Lower leg skin (tissue), 4 donors: Measurements from ENCODE around the gene TBRG4. TPM values are rescaled to one million over a fixed set of nuclear protein-coding genes. Genes with fewer than 3 reads are reported as not detected.

Experiments
- DNase-seq, 2 donors: peaks; one replicate each; pipeline ENCODE4 v3.0.0-alpha.2; 2019; ENCODE audit warnings: low spot score in 2 of 2
- H3K4me3 ChIP-seq: fragments of 200-600 bp; sonication (generic); 2 replicates; pipeline ENCODE4 v1.5.1; 2017; ENCODE audit warnings: mild to moderate bottlenecking, low read depth; ENCODE audit not compliant: poor library complexity, severe bottlenecking
- CTCF ChIP-seq, 3 donors: fragments of 450-650 bp; IDR thresholded peaks; one replicate each; pipeline ENCODE4 v1.5.1; 2016; ENCODE audit warnings: antibody characterized with exemption in 3 of 3, mild to moderate bottlenecking in 3 of 3, moderate library complexity in 2 of 3
- POLR2A ChIP-seq, 2 donors: fragments of 450-650 bp; IDR thresholded peaks; one replicate each; pipeline ENCODE4 v1.6.1; 2016 to 2017; ENCODE audit warnings: antibody characterized with exemption in 2 of 2, mild to moderate bottlenecking in 1 of 2, moderate library complexity in 1 of 2
- WGBS, 2 donors: methylation state at CpG; one replicate each; pipeline ENCODE4 v1.1.5; 2018; 5-methylcytosine and 5-hydroxymethylcytosine counted together
- intact Hi-C: fragments of 100-400 bp; cut with DNase I; formaldehyde crosslinking; loops from one replicate; pipeline ENCODE4 v1.15.0; 2023; ENCODE audit warnings: low total_unique reads
- total RNA-seq, 4 donors: library from RNA; depleted of rRNA; stranded (reverse); fragments of >200 nt; gene quantifications; one replicate each; pipeline ENCODE4 v1.1.0, GENCODE V29; 2016

Gene TBRG4
- total RNA-seq, 4 donors from 2014 or later: 46.0 to 62.3 (median 58.1) TPM

- no peak overlapping the region for H3K4me3 ChIP-seq
- no peak for TF ChIP-seq CTCF (IDR thresholded peaks at IDR 0.05)
- TF ChIP-seq POLR2A (IDR thresholded peaks at IDR 0.05): no peak
- DNase-seq: no peak
- 95 to 98% methylated on average over 3 of the region's 3 CpGs for WGBS, 2 donors
- intact Hi-C loops: no loop called here
Observed at GRCh38 chr7:45060295-45060694, 51.2 kb downstream of the TBRG4 start.

- no peak overlapping the region for H3K4me3 ChIP-seq
- DNase-seq: peak in 1 of 2 donors; percentile 13
- WGBS, 2 donors: 93 to 96% methylated on average over 5 of the region's 5 CpGs
- intact Hi-C loops: no loop called here
- TF ChIP-seq CTCF (IDR thresholded peaks at IDR 0.05) (no peak), POLR2A (IDR thresholded peaks at IDR 0.05) (no peak)
Observed at GRCh38 chr7:45057878-45058277, 53.6 kb downstream of the TBRG4 start.

GRCh38 chr7:45055594-45056219, 55.8 kb downstream of the TBRG4 start:
- TF ChIP-seq CTCF (IDR thresholded peaks at IDR 0.05) (no peak), POLR2A (IDR thresholded peaks at IDR 0.05) (no peak)
- 93 to 94% methylated on average over 5 of the region's 5 CpGs for WGBS, 2 donors
- intact Hi-C loops: no loop called here

GRCh38 chr7:45055016-45055415, 56.5 kb downstream of the TBRG4 start:
- no peak overlapping the region for H3K4me3 ChIP-seq
- TF ChIP-seq POLR2A (IDR thresholded peaks at IDR 0.05) (no peak), CTCF (IDR thresholded peaks at IDR 0.05) (no peak)
- WGBS, 2 donors: 89 to 93% methylated on average over 5 of the region's 5 CpGs
- intact Hi-C loops: no loop called here
- DNase-seq: peak in 1 of 2 donors; percentile 7

More at GRCh38 chr7:45055594-45056219, 55.8 kb downstream of the TBRG4 start:
- H3K4me3 ChIP-seq: no peak overlapping the region
- DNase-seq: peak in 1 of 2 donors; percentile 53

- 68 to 71% methylated on average over 3 of the region's 3 CpGs for WGBS, 2 donors
- intact Hi-C loops: no loop called here
- no peak overlapping the region for H3K4me3 ChIP-seq
- peak in 1 of 2 donors; percentile 64 for DNase-seq
- TF ChIP-seq CTCF (IDR thresholded peaks at IDR 0.05): no peak
- no peak for TF ChIP-seq POLR2A (IDR thresholded peaks at IDR 0.05)
Observed at GRCh38 chr7:45054442-45054841, 57.1 kb downstream of the TBRG4 start.

- peak in 1 of 2 donors; percentile 45 for DNase-seq
- intact Hi-C loops: no loop called here
- H3K4me3 ChIP-seq: no peak overlapping the region
- 76 to 86% methylated on average over 5 of the region's 5 CpGs for WGBS, 2 donors
- TF ChIP-seq CTCF (IDR thresholded peaks at IDR 0.05) (no peak), POLR2A (IDR thresholded peaks at IDR 0.05) (no peak)
Observed at GRCh38 chr7:45053941-45054340, 57.6 kb downstream of the TBRG4 start.
